GM23338 (cell line): Measurements from ENCODE around the gene CNDP2. TPM values are rescaled to one million over a fixed set of nuclear protein-coding genes. Genes with fewer than 3 reads are reported as not detected.

Experiments used
- ATAC-seq: fragments of 200-7000 bp; cut with Tn5 transposase; 3 replicates; pipeline ENCODE4 v1.9.1; 2020
- DNase-seq: peaks from one replicate; pipeline ENCODE4 v3.0.0-alpha.2; 2015; ENCODE audit warnings: low spot score
- H2AFZ ChIP-seq: fragments of 200-600 bp; sonication (generic); 2 replicates; pipeline ENCODE4 v1.8.0; 2016; ENCODE audit warnings: antibody characterized with exemption, mild to moderate bottlenecking, moderate library complexity
- H3F3A ChIP-seq: fragments of 200-600 bp; sonication (generic); replicated peaks from 2 replicates; pipeline ENCODE4 v1.8.0; 2017; ENCODE audit warnings: antibody characterized with exemption, mixed run types, low read depth
- H3K27ac ChIP-seq: fragments of 200-600 bp; sonication (generic); 2 replicates; pipeline ENCODE4 v1.6.1; 2016; ENCODE audit warnings: low read depth
- H3K27me3 ChIP-seq: fragments of 200-600 bp; sonication (generic); 2 replicates; pipeline ENCODE4 v1.8.0; 2016; ENCODE audit warnings: mild to moderate bottlenecking, mixed run types, moderate library complexity; ENCODE audit not compliant: insufficient read depth
- H3K36me3 ChIP-seq: fragments of 200-600 bp; sonication (generic); 2 replicates; pipeline ENCODE4 v1.8.0; 2016; ENCODE audit warnings: mild to moderate bottlenecking; ENCODE audit not compliant: insufficient read depth
- H3K4me1 ChIP-seq: fragments of 200-600 bp; sonication (generic); 2 replicates; pipeline ENCODE4 v1.8.0; 2016; ENCODE audit warnings: mild to moderate bottlenecking, moderate library complexity; ENCODE audit not compliant: insufficient read depth
- H3K4me2 ChIP-seq: fragments of 200-600 bp; sonication (generic); 2 replicates; pipeline ENCODE4 v1.7.1; 2017; ENCODE audit warnings: mixed run types
- H3K4me3 ChIP-seq: fragments of 200-600 bp; sonication (generic); 2 replicates; pipeline ENCODE4 v1.6.1; 2016; ENCODE audit warnings: mixed run types
- H3K79me2 ChIP-seq: fragments of 200-600 bp; sonication (generic); replicated peaks from 2 replicates; pipeline ENCODE4 v1.8.0; 2017; ENCODE audit warnings: mild to moderate bottlenecking; ENCODE audit not compliant: insufficient read depth
- H3K9me2 ChIP-seq: fragments of 200-600 bp; sonication (generic); 2 replicates; pipeline ENCODE4 v1.8.0; 2017; ENCODE audit not compliant: insufficient read depth
- H4K20me1 ChIP-seq: fragments of 200-600 bp; sonication (generic); replicated peaks from 2 replicates; pipeline ENCODE4 v1.8.0; 2017; ENCODE audit warnings: mild to moderate bottlenecking; ENCODE audit not compliant: insufficient read depth
- H3K27ac Mint-ChIP-seq: 2 replicates; pipeline ENCODE4 v1.8.0; 2020; ENCODE audit warnings: inconsistent platforms, mild to moderate bottlenecking, moderate library complexity, mixed read lengths
- H3K27me3 Mint-ChIP-seq: 3 replicates; pipeline ENCODE4 v1.8.0; 2022; ENCODE audit warnings: low read depth, mild to moderate bottlenecking, moderate library complexity, mixed read lengths, inconsistent platforms; ENCODE audit not compliant: insufficient read depth, poor library complexity
- H3K36me3 Mint-ChIP-seq: 3 replicates; pipeline ENCODE4 v1.8.0; 2021; ENCODE audit warnings: low read depth, mild to moderate bottlenecking, inconsistent platforms, moderate library complexity, mixed read lengths
- H3K4me1 Mint-ChIP-seq: 3 replicates; pipeline ENCODE4 v1.8.0; 2020; ENCODE audit warnings: mild to moderate bottlenecking, inconsistent platforms, mixed read lengths
- H3K4me3 Mint-ChIP-seq: 3 replicates; pipeline ENCODE4 v1.8.0; 2021; ENCODE audit warnings: moderate library complexity, mild to moderate bottlenecking, inconsistent platforms, mixed read lengths
- H3K9me3 Mint-ChIP-seq: 3 replicates; pipeline ENCODE4 v1.8.0; 2020; ENCODE audit warnings: moderate library complexity, mild to moderate bottlenecking, inconsistent platforms, mixed read lengths
- CREB1 ChIP-seq: fragments of 250-450 bp; sonication (Bioruptor Pico); IDR thresholded peaks from 2 replicates; pipeline ENCODE4 v1.5.0; 2020; ENCODE audit warnings: low read depth, mild to moderate bottlenecking, moderate library complexity
- CTCF ChIP-seq, 2 experiments: fragments of 200-600 bp in 1 of 2; sonication (generic) in 1 of 2; conservative IDR thresholded peaks; 2 replicates each; pipeline versions ENCODE4 v1.5.1 to v1.6.1; 2016 to 2017; ENCODE audit warnings: antibody characterized with exemption in 2 of 2, low read depth in 2 of 2, mild to moderate bottlenecking in 2 of 2, moderate library complexity in 1 of 2
- ETS1 ChIP-seq: IDR thresholded peaks from 2 replicates; pipeline ENCODE4 v1.6.1; 2016; ENCODE audit warnings: antibody characterized with exemption
- NANOG ChIP-seq: IDR thresholded peaks from 2 replicates; pipeline ENCODE4 v1.6.1; 2016; ENCODE audit warnings: antibody characterized with exemption, borderline replicate concordance
- POLR2AphosphoS5 ChIP-seq: IDR thresholded peaks from 2 replicates; pipeline ENCODE4 v1.6.1; 2016; ENCODE audit warnings: antibody characterized with exemption, low read depth
- REST ChIP-seq: IDR thresholded peaks from one replicate; pipeline ENCODE4 v1.6.1; 2018; ENCODE audit warnings: antibody characterized with exemption; ENCODE audit not compliant: unreplicated experiment
- ZNF331 ChIP-seq: fragments of 250-450 bp; sonication (Bioruptor Pico); IDR thresholded peaks from 2 replicates; pipeline ENCODE4 v1.5.0; 2020; ENCODE audit warnings: low read depth, mild to moderate bottlenecking, moderate library complexity
- polyA plus RNA-seq: library from polyadenylated mRNA; unstranded; fragments of >200 nt; fragmentation: Nextera tagmentation; extraction: Ambion mirVana; gene quantifications from 2 replicates; pipeline ENCODE4 v1.2.1, GENCODE V29; 2016
- total RNA-seq: library from RNA; depleted of rRNA; stranded (reverse); fragments of >200 nt; shearing (Covaris generic); gene quantifications from 2 replicates; pipeline ENCODE4 v1.2.3, GENCODE V29; 2014

Gene CNDP2
- total and polyA plus RNA-seq, 2 experiments from 2014 or later = 116 to 175 TPM

- TF ChIP-seq CTCF (conservative IDR thresholded peaks at IDR 0.05; ENCODE audit: low read depth in 2 of 2) = no peak
- H3K27ac ChIP-seq = no peak overlapping the region
- H3K36me3 Mint-ChIP-seq = peaks cover 19% of the 10 kb centered on the region
- peaks cover 4% of the 10 kb centered on the region for H3K27me3 Mint-ChIP-seq
- no peaks in the 10 kb centered on the region for H3K36me3 ChIP-seq
- no peak overlapping the region for H3K4me3 ChIP-seq
- H3K4me2 ChIP-seq = no peak overlapping the region
- no peaks in the 10 kb centered on the region for H3K4me1 ChIP-seq
- ATAC-seq = no peak
- H3K9me3 Mint-ChIP-seq = peaks cover 39% of the 10 kb centered on the region
- no peaks in the 10 kb centered on the region for H3F3A ChIP-seq
- DNase-seq = no peak
- no peak overlapping the region for H3K4me3 Mint-ChIP-seq
- no peak overlapping the region for H3K27ac Mint-ChIP-seq
- no peak overlapping the region for H2AFZ ChIP-seq
- H3K27me3 ChIP-seq = no peaks in the 10 kb centered on the region
- H3K9me2 ChIP-seq = no peaks in the 10 kb centered on the region; the same call in 1 of the 2 replicates
- no peaks in the 10 kb centered on the region for H4K20me1 ChIP-seq
- no peaks in the 10 kb centered on the region for H3K4me1 Mint-ChIP-seq
- H3K79me2 ChIP-seq = no peaks in the 10 kb centered on the region
Measured at GRCh38 chr18:74570266-74570665, 74.1 kb downstream of the CNDP2 start.

GRCh38 chr18:74571895-74572680, 75.9 kb downstream of the CNDP2 start:
- ATAC-seq = no peak
- TF ChIP-seq ZNF331 (no peak), CREB1 (CRISPR knock-in tag) (no peak), POLR2AphosphoS5 (no peak), REST (no peak), NANOG (no peak), ETS1 (no peak)
- no peak overlapping the region for H3K27ac ChIP-seq
- no peaks in the 10 kb centered on the region for H3K4me1 Mint-ChIP-seq
- H3K36me3 ChIP-seq = no peaks in the 10 kb centered on the region
- no peak overlapping the region for H3K4me3 ChIP-seq
- no peak overlapping the region for H3K27ac Mint-ChIP-seq
- H3F3A ChIP-seq = no peaks in the 10 kb centered on the region
- H2AFZ ChIP-seq = no peak overlapping the region
- peaks cover 21% of the 10 kb centered on the region for H3K9me3 Mint-ChIP-seq
- H4K20me1 ChIP-seq = no peaks in the 10 kb centered on the region
- no peaks in the 10 kb centered on the region for H3K4me1 ChIP-seq
- H3K4me3 Mint-ChIP-seq = no peak overlapping the region
- no peaks in the 10 kb centered on the region for H3K79me2 ChIP-seq
- H3K36me3 Mint-ChIP-seq = peaks cover 6% of the 10 kb centered on the region
- no peak overlapping the region for H3K4me2 ChIP-seq
- DNase-seq = no peak
- no peaks in the 10 kb centered on the region; the same call in 1 of the 2 replicates for H3K9me2 ChIP-seq
- peaks cover 6% of the 10 kb centered on the region for H3K27me3 Mint-ChIP-seq
- H3K27me3 ChIP-seq = no peaks in the 10 kb centered on the region
